K562 (cell line): ENCODE measurements around the gene PPP6R3. TPM values are rescaled to one million over a fixed set of nuclear protein-coding genes. Genes with fewer than 3 reads are reported as not detected.
A peak's percentile ranks its signal among the peaks of the same experiment; 100 is the strongest.

Experiments
- BCOR ChIP-seq: fragments of 450-650 bp; IDR thresholded peaks from 2 replicates; pipeline ENCODE4 v1.6.1; 2016
- BRD9 ChIP-seq: fragments of 450-650 bp; IDR thresholded peaks from 2 replicates; pipeline ENCODE4 v1.6.1; 2018; ENCODE audit warnings: low read depth; ENCODE audit not compliant: partially characterized antibody
- CXXC5 ChIP-seq: fragments of 250-450 bp; sonication (Bioruptor Pico); IDR thresholded peaks from 2 replicates; pipeline ENCODE4 v1.8.0; 2022; ENCODE audit warnings: inconsistent platforms, mild to moderate bottlenecking, moderate library complexity
- E2F1 ChIP-seq: sonication (generic); formaldehyde crosslinking; IDR thresholded peaks from 2 replicates; pipeline ENCODE4 v1.8.1; 2023; ENCODE audit warnings: mild to moderate bottlenecking, missing genetic modification reagents, moderate library complexity
- GABPB1 ChIP-seq: sonication (generic); formaldehyde crosslinking; IDR thresholded peaks from 2 replicates; pipeline ENCODE4 v1.8.0; 2022; ENCODE audit warnings: mild to moderate bottlenecking, missing genetic modification reagents
- HMGXB4 ChIP-seq: sonication (generic); formaldehyde crosslinking; IDR thresholded peaks from 2 replicates; pipeline ENCODE4 v1.8.1; 2023; ENCODE audit warnings: mild to moderate bottlenecking, missing genetic modification reagents
- MCM3 ChIP-seq: fragments of 450-650 bp; IDR thresholded peaks from 2 replicates; pipeline ENCODE4 v1.6.1; 2016
- NCOA6 ChIP-seq: fragments of 450-650 bp; IDR thresholded peaks from 2 replicates; pipeline ENCODE4 v1.6.1; 2017; ENCODE audit warnings: mild to moderate bottlenecking
- NRF1 ChIP-seq, 2 experiments: fragments of 450-650 bp; IDR thresholded peaks in 1 of 2; conservative IDR thresholded peaks in 1 of 2; 2 replicates each; pipeline ENCODE4 v1.6.1; 2014; ENCODE audit warnings: mild to moderate bottlenecking in 2 of 2
- SIN3A ChIP-seq, 2 experiments: fragments of 150-350 bp in 1 of 2; IDR thresholded peaks; 2 replicates each; pipeline ENCODE4 v1.6.1; 2011 to 2016; ENCODE audit warnings: borderline replicate concordance in 2 of 2, low read depth in 2 of 2, low read length in 2 of 2, mild to moderate bottlenecking in 2 of 2, moderate library complexity in 2 of 2; ENCODE audit not compliant: control insufficient read depth in 1 of 2
- SP1 ChIP-seq: sonication (generic); formaldehyde crosslinking; IDR thresholded peaks from 2 replicates; pipeline ENCODE4 v1.8.1; 2022; ENCODE audit warnings: mild to moderate bottlenecking, missing genetic modification reagents
- ZBTB2 ChIP-seq: fragments of 450-650 bp; IDR thresholded peaks from 2 replicates; pipeline ENCODE4 v1.6.1; 2016; ENCODE audit warnings: antibody characterized with exemption
- ZC3H8 ChIP-seq: fragments of 450-650 bp; IDR thresholded peaks from 2 replicates; pipeline ENCODE4 v1.6.1; 2017
- ZKSCAN1 ChIP-seq: fragments of 150-350 bp; IDR thresholded peaks from 2 replicates; pipeline ENCODE4 v1.6.1; 2016; ENCODE audit warnings: low read depth, low read length
- ZNF175 ChIP-seq: fragments of 200-800 bp; sonication (Bioruptor generic); IDR thresholded peaks from 2 replicates; pipeline ENCODE4 v1.6.1; 2016; ENCODE audit warnings: low read depth, mild to moderate bottlenecking, missing genetic modification characterization, missing compliant biosample characterization
- ZNF253 ChIP-seq: fragments of 250-450 bp; sonication (Bioruptor Pico); conservative IDR thresholded peaks from 2 replicates; pipeline ENCODE4 v1.6.1; 2021; ENCODE audit warnings: mild to moderate bottlenecking
- ZNF395 ChIP-seq: fragments of 200-800 bp; sonication (Bioruptor generic); IDR thresholded peaks from 2 replicates; pipeline ENCODE4 v1.6.1; 2017; ENCODE audit warnings: missing genetic modification characterization, missing compliant biosample characterization
- ZNF699 ChIP-seq: fragments of 250-450 bp; sonication (Bioruptor Pico); IDR thresholded peaks from 2 replicates; pipeline ENCODE4 v1.8.0; 2021; ENCODE audit warnings: mild to moderate bottlenecking, moderate library complexity; ENCODE audit not compliant: insufficient replicate concordance
- polyA plus RNA-seq, 8 experiments: library from polyadenylated mRNA; depleted of rRNA in 4 of 8; stranded (reverse) in 5 of 8; unstranded in 3 of 8; fragments of >200 nt; fragmentation: Nextera tagmentation in 2 of 8; fragmentation: Illumina TruSeq in 1 of 8; extraction: Ambion mirVana in 2 of 8; extraction: Trizol in 1 of 8; gene quantifications; 2 replicates each; pipeline versions ENCODE4 v1.2.1 to v1.2.3, GENCODE V29; 2011 to 2014; ENCODE audit warnings: inconsistent platforms in 1 of 8, missing spikeins in 1 of 8
- total RNA-seq, 7 experiments: library from RNA; depleted of rRNA in 6 of 7; stranded (reverse); fragments of >200 nt in 6 of 7; fragmentation: Illumina TruSeq in 2 of 7; extraction: Trizol in 2 of 7; gene quantifications; 2 replicates each; pipeline versions ENCODE4 v1.2.1 to v1.2.3, GENCODE V29; 2011 to 2021; ENCODE audit warnings: low replicate concordance in 1 of 7

The PPP6R3 gene
- total and polyA plus RNA-seq, 9 of the 15 experiments (the other 6 are each of a cell fraction or from before 2014, with no cell fraction given) = 20.3 to 117 (median 80.6) TPM

GRCh38 chr11:68459886-68460740 lies 439 bp upstream of the PPP6R3 start (continued):
- TF ChIP-seq E2F1 (CRISPR knock-in tag) = 0 out of 2 replicates have a peak, but pooled peaks have one; percentile 18
- peak in 1 of 2 experiments; percentile 68; a peak in 1 of 4 replicates for TF ChIP-seq SIN3A (IDR thresholded peaks at IDR 0.05; ENCODE audit: borderline replicate concordance in 2 of 2, control insufficient read depth in 1 of 2, low read depth in 2 of 2, low read length in 2 of 2)
- TF ChIP-seq ZNF253 (CRISPR knock-in tag) = 0 out of 2 replicates have a peak, but pooled peaks have one; percentile 72
- TF ChIP-seq BRD9 = peak; percentile 97
- TF ChIP-seq ZNF395 (CRISPR knock-in tag) = peak; percentile 70; the same call in 1 of the 2 replicates
- TF ChIP-seq NCOA6 = no peak
- no peak for TF ChIP-seq ZC3H8
- TF ChIP-seq MCM3 = no peak
- TF ChIP-seq ZNF175 = no peak
- TF ChIP-seq ZKSCAN1 = no peak
- peak; percentile 90 for TF ChIP-seq CXXC5 (CRISPR knock-in tag)
- peak; percentile 92 for TF ChIP-seq ZBTB2
- no peak for TF ChIP-seq ZNF699
- TF ChIP-seq GABPB1 (CRISPR knock-in tag) = peak; percentile 67
- TF ChIP-seq BCOR = no peak
- TF ChIP-seq NRF1 (conservative IDR thresholded peaks at IDR 0.05 in 1 of 2, IDR thresholded peaks at IDR 0.05 in 1 of 2) = peak; percentile 65 to 73
- TF ChIP-seq HMGXB4 (CRISPR knock-in tag) = peak; percentile 9; the same call in 1 of the 2 replicates
- peak; percentile 87 for TF ChIP-seq SP1
